ENCODE results near the gene GNPTG. TPM values are rescaled to one million over a fixed set of nuclear protein-coding genes. Genes with fewer than 3 reads are reported as not detected.
A peak's percentile ranks its signal among the peaks of the same experiment; 100 is the strongest.

The GNPTG gene
- total and polyA plus RNA-seq, 2 of the 13 experiments (the other 11 are each of a cell fraction or from before 2014, with no cell fraction given): 22.7 to 71.1 TPM

GRCh38 chr16:1351582-1352362, at the start of gene GNPTG, which contains the start of gene TSR3 (continued):
- TF ChIP-seq CREB3 (CRISPR knock-in tag; IDR thresholded peaks at IDR 0.05) (no peak), ZNF3 (CRISPR knock-in tag; IDR thresholded peaks at IDR 0.05) (no peak), ZNF589 (CRISPR knock-in tag; conservative IDR thresholded peaks at IDR 0.05) (0 out of 2 replicates have a peak, but pooled peaks have one; percentile 23), ETS1 (CRISPR knock-in tag; IDR thresholded peaks at IDR 0.05) (no peak), U2AF1 (optimal IDR thresholded peaks at IDR 0.05; ENCODE audit: low read depth, low read length) (no peak), RFX1 (IDR thresholded peaks at IDR 0.05) (no peak), PAF1 (CRISPR knock-in tag; IDR thresholded peaks at IDR 0.05) (no peak), LCORL (IDR thresholded peaks at IDR 0.05) (no peak), LCORL (CRISPR knock-in tag; IDR thresholded peaks at IDR 0.05) (no peak; the same call in 1 of the 2 replicates), ZNF251 (CRISPR knock-in tag; IDR thresholded peaks at IDR 0.05) (no peak), NPAS2 (CRISPR knock-in tag; IDR thresholded peaks at IDR 0.05; ENCODE audit: borderline replicate concordance) (no peak), ZNF577 (CRISPR knock-in tag; IDR thresholded peaks at IDR 0.05; ENCODE audit: borderline replicate concordance, low read depth) (no peak), ISX (CRISPR knock-in tag; conservative IDR thresholded peaks at IDR 0.05) (no peak), RBM39 (IDR thresholded peaks at IDR 0.05; ENCODE audit: low read depth, low read length, poor library complexity, severe bottlenecking) (no peak), ZNF557 (CRISPR knock-in tag; IDR thresholded peaks at IDR 0.05) (no peak), GTF2F1 (IDR thresholded peaks at IDR 0.05; ENCODE audit: low read length) (peak; percentile 79; the same call in 1 of the 2 replicates), NFE2 (CRISPR knock-in tag; IDR thresholded peaks at IDR 0.05) (no peak), ZNF329 (CRISPR knock-in tag; IDR thresholded peaks at IDR 0.05; ENCODE audit: low read depth) (peak; percentile 62; the same call in 1 of the 2 replicates), ZBTB14 (CRISPR knock-in tag; IDR thresholded peaks at IDR 0.05) (peak; percentile 58), ZNF343 (CRISPR knock-in tag; IDR thresholded peaks at IDR 0.05) (no peak), ZNF512 (CRISPR knock-in tag; IDR thresholded peaks at IDR 0.05) (no peak), SIN3A (IDR thresholded peaks at IDR 0.05; ENCODE audit: borderline replicate concordance, low read depth, low read length) (peak; percentile 96), IRF2 (CRISPR knock-in tag; IDR thresholded peaks at IDR 0.05) (peak; percentile 73), AKAP8 (CRISPR knock-in tag; IDR thresholded peaks at IDR 0.05) (peak; percentile 46; the same call in 1 of the 2 replicates), HNRNPL (IDR thresholded peaks at IDR 0.05; ENCODE audit: low read depth, low read length) (no peak), GABPA (IDR thresholded peaks at IDR 0.05; ENCODE audit: low read depth, low read length) (peak; percentile 89), GABPA (CRISPR knock-in tag; IDR thresholded peaks at IDR 0.05; ENCODE audit: low read depth) (peak; percentile 83), ZNF878 (CRISPR knock-in tag; IDR thresholded peaks at IDR 0.05) (no peak), KAT7 (CRISPR knock-in tag; IDR thresholded peaks at IDR 0.05; ENCODE audit: borderline replicate concordance) (no peak)
